ENCODE measurements around the gene SYTL3. TPM values are rescaled to one million over a fixed set of nuclear protein-coding genes. Genes with fewer than 3 reads are reported as not detected.

SYTL3 gene
- total RNA-seq, 1 experiment from 2014 or later: 1.8 TPM

- no peak overlapping the region for H2AFZ ChIP-seq (ENCODE audit: low read length)
- no peaks in the 10 kb centered on the region for H4K20me1 ChIP-seq (ENCODE audit: low read length)
- H3K27me3 ChIP-seq (ENCODE audit: low read length): no peaks in the 10 kb centered on the region
- no peaks in the 10 kb centered on the region for H3K9me2 ChIP-seq (replicated peaks; ENCODE audit: low read length)
- TF ChIP-seq EZH2phosphoT487 (IDR thresholded peaks at IDR 0.05; ENCODE audit: borderline replicate concordance, low read length) (no peak), CTCF (conservative IDR thresholded peaks at IDR 0.05; ENCODE audit: low read depth, low read length) (no peak), EZH2 (IDR thresholded peaks at IDR 0.05; ENCODE audit: low read length, unreplicated experiment) (no peak)
- ChIA-PET POLR2A (ENCODE audit: unreplicated experiment) (no interaction called here), CTCF (interaction anchor here (0.5 to 0.6 kb wide), 2 partner anchors 59 to 297 kb away, joined by 3 read pairs; no protein-coding TSS in a partner anchor)
- no peaks in the 10 kb centered on the region for H3K36me3 ChIP-seq (ENCODE audit: low read depth, low read length)
- H3K27ac ChIP-seq (ENCODE audit: low read length): no peak overlapping the region
- peak; percentile 41 for DNase-seq
- intact Hi-C loops (cut with micrococcal nuclease): loop anchor here (10.0 kb wide), 2 partner anchors 88 to 398 kb away; no protein-coding TSS in a partner anchor
- H3K4me3 ChIP-seq (ENCODE audit: low read length): no peak overlapping the region
- no peaks in the 10 kb centered on the region for H3K9me3 ChIP-seq (ENCODE audit: low read length)
- BruUV-seq (replicated peaks): no TSS peak
- no peaks in the 10 kb centered on the region for H3F3A ChIP-seq (ENCODE audit: low read length, unreplicated experiment)
- H3K4me1 ChIP-seq (ENCODE audit: insufficient read depth, low read length): peaks cover 21% of the 10 kb centered on the region
- ATAC-seq: peak; percentile 37
- peak overlapping the region; percentile 50 for H3K4me2 ChIP-seq (ENCODE audit: low read length)
- H3K79me2 ChIP-seq (ENCODE audit: low read length): no peaks in the 10 kb centered on the region
- H3K9ac ChIP-seq (ENCODE audit: low read length): no peak overlapping the region
Measured at GRCh38 chr6:158707120-158707820, 57.4 kb downstream of the SYTL3 start.

GRCh38 chr6:158707821-158708195, 58.0 kb downstream of the SYTL3 start:
- ATAC-seq: no peak
- intact Hi-C loops (cut with micrococcal nuclease): loop anchor here (10.0 kb wide), 2 partner anchors 87 to 397 kb away; no protein-coding TSS in a partner anchor
- H2AFZ ChIP-seq (ENCODE audit: low read length): no peak overlapping the region
- H3K9me2 ChIP-seq (replicated peaks; ENCODE audit: low read length): no peaks in the 10 kb centered on the region
- H3K4me2 ChIP-seq (ENCODE audit: low read length): no peak overlapping the region
- H3K36me3 ChIP-seq (ENCODE audit: low read depth, low read length): no peaks in the 10 kb centered on the region
- no peaks in the 10 kb centered on the region for H3K9me3 ChIP-seq (ENCODE audit: low read length)
- H3K79me2 ChIP-seq (ENCODE audit: low read length): no peaks in the 10 kb centered on the region
- H3K9ac ChIP-seq (ENCODE audit: low read length): no peak overlapping the region
- H3K27me3 ChIP-seq (ENCODE audit: low read length): no peaks in the 10 kb centered on the region
- TF ChIP-seq EZH2 (IDR thresholded peaks at IDR 0.05; ENCODE audit: low read length, unreplicated experiment) (no peak), CTCF (conservative IDR thresholded peaks at IDR 0.05; ENCODE audit: low read depth, low read length) (no peak), EZH2phosphoT487 (IDR thresholded peaks at IDR 0.05; ENCODE audit: borderline replicate concordance, low read length) (no peak)
- H3K27ac ChIP-seq (ENCODE audit: low read length): no peak overlapping the region
- no TSS peak for BruUV-seq (replicated peaks)
- H3K4me1 ChIP-seq (ENCODE audit: insufficient read depth, low read length): peaks cover 21% of the 10 kb centered on the region
- no peak for DNase-seq
- H4K20me1 ChIP-seq (ENCODE audit: low read length): no peaks in the 10 kb centered on the region
- no peaks in the 10 kb centered on the region for H3F3A ChIP-seq (ENCODE audit: low read length, unreplicated experiment)
- CTCF ChIA-PET: no interaction called here
- H3K4me3 ChIP-seq (ENCODE audit: low read length): no peak overlapping the region
- POLR2A ChIA-PET (ENCODE audit: unreplicated experiment): no interaction called here

- intact Hi-C loops (cut with micrococcal nuclease): loop anchor here (10.0 kb wide), 2 partner anchors 87 to 397 kb away; no protein-coding TSS in a partner anchor
- no peak overlapping the region for H2AFZ ChIP-seq (ENCODE audit: low read length)
- CTCF ChIA-PET: no interaction called here
- no peak for ATAC-seq
- no peak for DNase-seq
- H3K79me2 ChIP-seq (ENCODE audit: low read length): no peaks in the 10 kb centered on the region
- no peak overlapping the region for H3K9ac ChIP-seq (ENCODE audit: low read length)
- H4K20me1 ChIP-seq (ENCODE audit: low read length): no peaks in the 10 kb centered on the region
- H3K4me3 ChIP-seq (ENCODE audit: low read length): no peak overlapping the region
- BruUV-seq (replicated peaks): no TSS peak
- no peaks in the 10 kb centered on the region for H3K9me2 ChIP-seq (replicated peaks; ENCODE audit: low read length)
- H3F3A ChIP-seq (ENCODE audit: low read length, unreplicated experiment): no peaks in the 10 kb centered on the region
- TF ChIP-seq EZH2phosphoT487 (IDR thresholded peaks at IDR 0.05; ENCODE audit: borderline replicate concordance, low read length) (no peak), EZH2 (IDR thresholded peaks at IDR 0.05; ENCODE audit: low read length, unreplicated experiment) (no peak), CTCF (conservative IDR thresholded peaks at IDR 0.05; ENCODE audit: low read depth, low read length) (no peak)
- POLR2A ChIA-PET (ENCODE audit: unreplicated experiment): no interaction called here
- H3K9me3 ChIP-seq (ENCODE audit: low read length): no peaks in the 10 kb centered on the region
- H3K36me3 ChIP-seq (ENCODE audit: low read depth, low read length): no peaks in the 10 kb centered on the region
- peaks cover 21% of the 10 kb centered on the region for H3K4me1 ChIP-seq (ENCODE audit: insufficient read depth, low read length)
- no peak overlapping the region for H3K27ac ChIP-seq (ENCODE audit: low read length)
- no peaks in the 10 kb centered on the region for H3K27me3 ChIP-seq (ENCODE audit: low read length)
- H3K4me2 ChIP-seq (ENCODE audit: low read length): no peak overlapping the region
Measured at GRCh38 chr6:158708239-158708638, 58.4 kb downstream of the SYTL3 start.

Data from PC-3 (cell line).